GM21381 (cell line): ENCODE results near the gene ADAMTS12.
"Not testable (repeated sequence)": the region's sequence is repeated elsewhere in the genome, so short reads cannot be mapped to it uniquely, and the experiment has no call there.

Source experiments
- ATAC-seq: cut with Tn5 transposase; IDR thresholded peaks from one replicate; pipeline ENCODE4 v1.9.1; 2021; ENCODE audit warnings: mild to moderate bottlenecking, moderate library complexity; ENCODE audit not compliant: unreplicated experiment

ADAMTS12 gene

DNA sequence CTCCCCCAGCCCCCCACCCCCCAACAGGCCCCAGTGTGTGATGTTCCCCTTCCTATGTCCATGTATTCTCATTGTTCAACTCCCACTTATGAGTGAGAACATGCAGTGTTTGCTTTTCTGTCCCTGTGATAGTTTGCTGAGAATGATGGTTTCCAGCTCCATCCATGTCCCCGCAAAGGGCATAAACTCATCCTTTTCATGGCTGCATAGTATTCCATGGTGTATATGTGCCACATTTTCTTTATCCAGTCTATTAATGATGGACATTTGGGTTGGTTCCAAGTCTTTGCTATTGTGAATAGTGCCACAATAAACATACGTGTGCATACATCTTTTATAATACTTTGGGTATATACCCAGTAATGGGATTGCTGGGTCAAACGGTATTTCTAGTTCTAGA, 23.1 kb upstream of the ADAMTS12 start:
- ATAC-seq: not testable (repeated sequence)

DNA sequence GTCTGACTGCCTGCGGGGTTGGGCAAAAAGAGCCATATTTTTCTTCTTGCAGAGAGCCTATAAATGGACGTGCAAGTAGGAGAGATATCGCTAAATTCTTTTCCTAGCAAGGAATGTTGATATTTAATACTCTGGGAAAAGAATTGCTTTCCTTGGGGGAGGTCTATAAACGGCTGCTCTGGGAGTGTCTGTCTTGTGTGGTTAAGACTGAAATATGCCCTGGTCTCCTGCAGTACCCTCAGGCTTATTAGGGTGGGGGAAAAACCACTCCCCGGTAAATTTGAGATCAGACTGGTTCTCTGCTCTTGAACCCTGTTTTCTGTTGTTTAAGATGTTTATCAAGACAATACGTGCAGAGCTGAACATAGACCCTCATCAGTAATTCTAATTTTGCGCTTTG, 14.5 kb upstream of the ADAMTS12 start:
- ATAC-seq: not testable (repeated sequence)

DNA sequence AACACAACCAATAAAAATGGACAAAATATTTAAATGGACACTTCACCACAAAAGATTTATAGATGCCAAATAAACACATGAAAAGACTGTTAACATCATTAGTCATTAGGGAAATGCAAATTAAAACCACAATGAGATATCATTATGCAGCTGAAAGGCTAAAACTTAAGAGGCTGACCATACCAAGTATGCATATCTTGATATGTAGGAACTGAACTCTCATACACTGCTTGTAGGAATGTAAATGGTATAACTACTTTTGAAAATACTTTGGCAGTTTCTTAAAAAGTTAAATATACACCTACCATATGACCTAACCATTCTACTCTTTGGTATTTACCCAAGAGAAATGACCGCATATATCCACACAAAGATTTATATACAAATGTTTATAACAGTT, 13.6 kb upstream of the ADAMTS12 start:
- ATAC-seq: no peak

DNA sequence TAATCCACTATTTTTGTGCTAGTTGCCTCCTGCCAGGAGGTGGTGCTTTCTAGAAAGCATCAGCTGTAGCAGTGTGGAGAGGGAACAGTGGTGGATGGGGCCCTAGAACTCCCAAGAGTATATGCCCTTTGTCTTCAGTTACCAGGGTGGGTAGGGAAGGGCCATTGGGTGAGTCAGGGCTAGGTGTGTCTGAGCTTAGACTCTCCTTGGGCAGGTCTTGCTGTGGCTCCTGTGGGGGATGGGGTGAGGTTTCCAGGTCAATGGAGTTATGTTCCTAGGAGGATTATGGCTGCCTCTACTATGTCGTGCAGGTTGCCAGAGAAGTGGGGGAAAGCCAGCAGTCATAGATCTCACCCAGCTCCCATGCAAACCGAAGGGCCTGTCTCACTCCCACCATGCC, 11.3 kb upstream of the ADAMTS12 start:
- ATAC-seq: no peak

DNA sequence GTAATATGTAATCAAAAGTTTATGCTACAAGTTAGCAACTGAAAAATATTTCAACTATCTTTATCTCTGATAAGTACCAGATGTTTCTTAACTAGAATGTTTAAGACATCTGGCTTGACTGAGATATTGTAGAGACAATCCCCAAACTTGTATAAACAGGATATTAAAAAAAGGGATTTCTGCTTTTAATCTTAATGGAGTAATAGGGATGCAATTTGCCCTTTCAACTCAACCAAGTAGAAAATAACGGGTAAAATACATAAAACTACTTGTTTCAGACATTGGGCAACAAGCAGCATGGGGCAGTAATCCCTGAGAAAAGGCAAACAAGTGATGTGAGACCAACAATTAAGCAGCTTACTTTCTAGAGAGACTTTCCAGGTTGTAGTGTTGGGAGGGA, 9.4 kb upstream of the ADAMTS12 start:
- no peak for ATAC-seq

DNA sequence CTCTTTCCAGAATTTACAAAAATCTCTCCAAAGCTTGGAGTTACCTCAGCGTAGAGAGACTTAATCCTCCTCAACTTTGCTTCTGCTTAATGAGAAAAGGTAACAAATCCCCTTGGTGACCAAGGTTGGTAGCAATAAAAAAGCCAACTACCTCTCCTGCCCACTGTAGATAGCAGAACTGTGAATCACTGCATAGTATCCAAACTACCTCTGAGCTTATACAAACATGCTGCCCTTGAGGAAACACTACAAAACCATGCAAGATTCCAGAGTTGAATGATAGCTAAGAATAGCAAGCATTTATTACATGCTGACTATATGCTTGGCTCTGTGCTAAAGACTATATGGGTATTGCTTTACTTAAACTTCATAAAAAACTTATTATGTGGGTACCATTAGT, 2.8 kb upstream of the ADAMTS12 start:
- ATAC-seq: no peak

DNA sequence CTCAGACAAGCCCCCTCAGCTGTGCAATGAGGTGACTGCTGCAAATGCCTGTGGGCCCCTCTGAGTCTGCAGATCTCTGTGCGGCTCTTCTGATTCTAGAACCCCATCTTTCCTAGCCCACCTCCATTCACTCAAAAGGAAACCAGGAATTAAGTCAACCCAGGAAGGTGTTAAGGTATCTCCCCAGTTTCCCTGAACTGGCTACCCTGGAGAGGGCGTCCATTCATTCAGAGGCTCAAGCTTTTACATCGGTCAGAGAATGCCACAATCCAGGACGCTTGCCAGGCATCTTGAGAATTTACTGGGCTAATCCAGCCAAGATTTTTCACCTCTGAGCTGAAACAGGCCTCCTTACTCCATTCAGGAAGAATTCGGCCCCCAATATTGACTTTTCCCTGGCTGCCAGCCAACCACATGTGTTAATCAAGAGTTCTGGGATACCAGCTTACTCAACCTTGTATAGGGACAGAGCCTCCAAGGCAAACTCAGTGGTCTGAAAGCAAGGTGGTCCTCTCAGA, 889 bp upstream of the ADAMTS12 start:
- no peak for ATAC-seq

DNA sequence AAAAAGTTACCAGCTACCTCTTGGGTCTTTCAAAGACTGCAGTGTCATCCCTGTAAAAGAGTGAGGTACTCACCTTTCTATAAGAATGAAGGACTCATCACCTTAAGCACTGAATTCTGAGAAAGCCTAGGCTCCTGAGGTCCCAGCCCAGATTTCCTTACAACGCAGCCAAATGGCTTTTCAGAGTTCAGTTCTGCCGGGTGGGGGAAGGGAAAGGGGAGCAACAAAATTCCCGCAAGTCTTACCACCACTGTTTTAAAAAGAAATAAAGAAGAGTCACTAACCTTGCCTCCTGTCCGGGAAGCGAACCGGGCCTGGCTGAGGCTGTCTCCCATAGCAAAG, 373 bp downstream of the ADAMTS12 start:
- ATAC-seq: no peak

DNA sequence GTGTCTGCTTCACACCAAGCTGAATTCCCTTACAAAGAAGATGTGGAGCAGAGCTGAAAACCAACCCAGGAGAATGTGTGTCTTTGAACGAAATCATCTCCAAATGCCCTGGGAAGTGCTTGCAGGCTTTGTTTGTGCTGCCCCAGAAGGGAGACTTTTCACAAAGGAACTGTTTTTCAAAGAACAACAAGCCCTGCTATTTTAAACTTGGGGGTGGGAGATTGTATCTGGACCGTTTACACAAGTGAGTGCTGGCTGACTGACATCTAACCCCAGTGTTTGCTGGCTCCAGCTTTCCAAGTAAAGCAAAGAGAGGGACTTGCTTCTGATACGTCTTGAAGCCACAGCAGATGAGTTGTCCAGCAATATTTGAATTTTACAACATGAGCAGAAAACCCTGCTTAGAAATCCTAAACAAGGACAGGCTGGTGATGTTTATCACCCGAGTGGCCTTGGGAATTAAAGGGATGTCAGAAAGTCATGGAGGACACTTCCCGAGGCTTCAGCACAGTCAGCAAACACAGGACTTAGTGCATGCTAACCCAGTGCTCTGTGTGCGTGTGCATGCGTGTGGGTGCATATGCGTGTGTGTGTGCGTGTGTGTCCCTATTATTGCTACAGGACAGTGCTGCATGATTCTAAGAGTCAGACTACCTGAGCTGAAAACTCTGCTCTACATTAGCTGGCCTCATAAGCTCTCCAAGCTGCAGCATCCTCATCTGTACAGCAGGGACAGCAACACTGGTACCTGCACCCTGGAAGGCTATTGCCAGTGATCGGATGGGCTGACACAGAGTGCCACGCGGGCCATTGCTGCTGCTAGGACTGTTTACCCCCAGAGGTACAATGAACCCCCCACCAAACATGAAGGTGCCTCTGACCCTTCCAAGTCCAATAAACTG, 1.4 kb downstream of the ADAMTS12 start:
- no peak for ATAC-seq

DNA sequence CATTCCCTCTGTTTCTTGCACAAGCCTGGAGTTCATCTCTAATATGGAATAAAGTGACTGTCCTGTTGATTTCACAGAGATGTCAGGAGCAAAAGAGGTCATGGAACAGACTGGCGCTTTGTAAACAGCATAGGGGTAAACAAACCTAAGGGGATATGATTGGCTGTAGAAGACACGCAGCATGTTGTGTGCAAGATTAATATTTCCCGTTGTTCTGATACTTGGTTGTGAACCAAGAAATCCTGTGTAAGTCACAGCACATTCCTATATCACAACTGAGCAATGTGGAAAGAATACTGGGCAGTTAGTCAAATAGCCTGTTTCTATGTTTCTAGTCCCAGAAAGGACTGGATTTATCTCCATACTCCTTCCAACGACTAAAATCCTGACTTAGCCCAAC, 3.2 kb downstream of the ADAMTS12 start:
- no peak for ATAC-seq

DNA sequence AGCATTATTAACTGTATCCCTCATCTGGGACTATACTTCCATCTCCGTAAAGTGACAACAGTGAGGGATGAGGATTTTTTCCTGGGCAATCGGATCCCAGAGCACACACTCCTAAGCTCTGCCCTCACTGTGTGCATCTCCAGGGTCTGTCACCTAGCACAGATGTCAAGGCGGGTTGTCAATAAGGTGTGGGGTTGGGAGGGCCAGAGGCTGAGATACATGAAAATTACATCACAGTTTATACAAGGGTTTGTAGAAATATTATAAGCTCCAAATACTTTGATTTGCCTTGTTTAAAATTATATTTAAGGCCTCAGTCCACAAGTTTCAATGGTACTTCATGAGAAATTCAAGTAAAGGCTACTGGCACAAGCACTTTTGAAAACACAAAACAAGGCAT, 4.5 kb downstream of the ADAMTS12 start:
- no peak for ATAC-seq

DNA sequence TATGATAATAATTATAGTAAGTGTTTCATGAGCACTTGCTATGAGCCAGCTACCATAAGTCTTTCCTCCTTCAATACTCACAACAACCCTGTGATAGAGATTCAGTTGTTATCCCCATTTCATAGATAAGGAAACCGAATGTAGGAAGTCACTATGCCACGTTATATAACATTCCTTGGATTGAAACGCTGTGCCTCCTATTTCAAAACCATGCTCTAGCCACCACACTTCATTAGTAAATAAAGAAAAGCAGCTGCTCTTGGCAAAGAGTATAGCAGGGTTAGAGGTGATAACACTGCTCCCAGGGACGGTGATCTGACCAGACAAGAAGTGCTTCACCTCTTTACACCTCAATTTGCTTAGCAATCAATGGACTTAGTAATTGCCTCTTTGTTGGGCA, 5.5 kb downstream of the ADAMTS12 start:
- ATAC-seq: no peak

DNA sequence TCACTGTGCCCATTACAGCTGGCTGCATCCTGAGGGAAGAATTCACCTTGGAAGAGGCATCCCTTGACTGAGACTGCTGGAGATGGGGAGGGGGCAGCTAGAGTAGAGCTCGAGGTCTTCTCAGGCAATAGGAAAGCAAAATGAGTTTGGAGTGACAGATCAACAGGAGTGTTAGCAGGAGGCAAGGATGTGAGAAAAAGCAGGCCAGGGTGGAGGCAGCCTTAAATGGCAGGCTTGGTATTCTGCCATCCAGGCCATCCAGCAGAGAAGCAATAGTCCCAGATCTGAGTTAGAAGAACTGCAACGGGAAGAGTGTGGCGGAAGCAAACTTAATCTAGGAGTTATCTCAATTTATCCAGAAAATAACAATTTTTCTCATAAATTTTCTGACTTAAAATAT, 6.1 kb downstream of the ADAMTS12 start:
- ATAC-seq: no peak

DNA sequence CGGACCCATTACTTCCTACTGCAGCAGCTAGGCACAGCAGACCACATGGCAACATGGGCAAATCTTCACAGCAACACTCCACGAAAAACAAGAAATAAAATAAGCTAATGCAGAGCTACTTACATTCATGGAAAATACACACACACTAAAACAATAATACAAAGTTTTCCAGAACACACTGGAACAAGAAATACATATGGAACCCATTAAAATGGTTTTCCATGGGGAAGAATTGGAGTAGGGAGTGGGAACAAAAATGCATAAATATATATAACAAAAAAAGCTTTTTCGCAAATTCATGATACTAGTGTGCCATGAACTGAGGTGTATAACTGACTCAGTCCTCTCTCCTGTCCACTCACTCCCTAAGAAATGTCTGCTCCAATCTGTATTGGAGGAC, 8.3 kb downstream of the ADAMTS12 start:
- ATAC-seq: no peak

DNA sequence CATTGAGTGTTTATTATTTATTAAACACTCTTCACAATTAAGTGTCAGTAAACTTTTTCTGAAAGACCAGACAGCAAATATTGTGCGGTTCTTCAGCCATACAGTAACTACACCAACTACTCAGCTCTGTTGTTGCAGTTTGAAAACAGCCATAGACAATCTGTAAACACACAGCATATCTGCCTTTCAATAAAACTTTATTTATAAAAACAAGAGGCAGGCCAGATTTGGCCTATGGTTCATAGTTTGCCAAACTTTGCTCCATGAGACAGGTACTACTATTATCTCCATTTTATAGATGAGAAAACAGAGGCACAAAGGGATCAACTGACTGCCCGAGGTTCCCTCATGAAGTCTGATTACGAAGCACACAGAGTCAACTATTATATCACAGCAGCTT, 11.5 kb downstream of the ADAMTS12 start:
- ATAC-seq: no peak

DNA sequence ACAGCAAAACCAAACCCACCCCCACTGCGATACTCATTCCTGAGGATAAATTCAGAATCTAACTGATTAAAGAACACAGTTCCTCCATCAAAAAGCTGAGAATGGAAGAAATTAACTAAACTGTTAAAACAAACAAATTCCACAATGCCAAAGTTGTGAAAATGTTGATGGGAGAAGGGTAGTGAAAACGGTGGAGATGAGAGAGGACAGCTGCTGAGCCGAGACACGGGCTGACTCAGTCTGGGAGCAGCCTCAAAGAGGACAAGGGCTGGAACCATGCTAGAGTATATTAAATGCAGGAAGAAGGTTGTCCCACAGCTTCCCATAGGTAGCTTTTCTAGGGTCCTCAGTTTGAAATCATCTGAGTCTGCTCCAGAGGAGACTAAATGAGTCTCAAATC, 14.3 kb downstream of the ADAMTS12 start:
- ATAC-seq: no peak

DNA sequence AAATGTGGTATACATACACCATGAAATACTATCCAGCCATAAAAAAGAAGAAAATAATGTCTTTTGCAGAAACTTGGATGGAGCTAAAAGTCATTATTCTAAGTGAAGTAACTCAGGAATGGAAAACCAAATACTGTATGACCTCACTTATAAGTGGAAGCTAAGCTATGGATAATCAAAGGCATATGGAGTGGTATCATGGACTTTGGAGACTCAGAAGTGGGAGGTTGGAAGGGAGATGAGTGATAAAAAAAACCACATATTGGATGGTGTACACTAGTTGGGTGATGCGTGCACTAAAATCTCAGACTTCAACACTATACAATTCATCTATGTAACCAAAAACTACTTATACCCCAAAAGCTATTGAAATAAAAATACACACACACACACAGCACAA, 24.5 kb downstream of the ADAMTS12 start:
- no peak for ATAC-seq

DNA sequence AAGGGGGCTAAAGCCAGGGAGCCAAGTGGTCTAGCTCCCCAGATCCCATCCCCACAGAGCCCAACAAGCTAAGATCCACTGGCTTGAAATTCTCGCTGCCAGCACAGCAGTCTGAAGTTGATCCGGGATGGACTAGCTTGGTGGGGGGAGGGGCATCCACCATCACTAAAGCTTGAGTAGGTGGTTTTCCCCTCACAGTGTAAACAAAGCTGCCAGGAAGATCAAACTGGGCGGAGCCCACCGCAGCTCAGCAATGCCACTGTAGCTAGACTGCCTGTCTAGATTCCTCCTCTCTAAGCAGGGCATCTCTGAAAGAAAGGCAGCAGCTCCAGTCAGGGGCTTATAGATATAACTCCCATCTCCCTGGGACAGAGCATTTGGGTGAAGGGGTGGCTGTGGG, 32.6 kb downstream of the ADAMTS12 start:
- ATAC-seq: not testable (repeated sequence)

DNA sequence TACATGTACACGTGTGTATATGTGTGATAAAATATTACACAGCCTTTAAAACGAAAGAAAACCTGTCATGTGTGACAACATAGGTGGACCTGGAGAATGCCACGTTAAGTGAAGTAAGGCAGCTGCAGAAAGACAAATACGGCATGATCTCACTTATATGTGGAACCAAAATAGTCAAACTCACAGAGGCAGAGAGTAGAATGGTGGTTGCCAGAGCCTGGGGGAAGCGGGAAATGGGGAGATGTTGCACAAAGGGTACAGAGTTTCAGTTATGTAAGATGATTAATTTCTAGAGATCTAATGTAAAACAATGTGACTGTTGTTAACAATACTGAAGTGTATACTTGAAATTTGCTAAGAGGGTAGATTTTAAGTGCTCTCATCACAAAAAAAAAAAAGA, 34.8 kb downstream of the ADAMTS12 start:
- ATAC-seq: peak; percentile 68

DNA sequence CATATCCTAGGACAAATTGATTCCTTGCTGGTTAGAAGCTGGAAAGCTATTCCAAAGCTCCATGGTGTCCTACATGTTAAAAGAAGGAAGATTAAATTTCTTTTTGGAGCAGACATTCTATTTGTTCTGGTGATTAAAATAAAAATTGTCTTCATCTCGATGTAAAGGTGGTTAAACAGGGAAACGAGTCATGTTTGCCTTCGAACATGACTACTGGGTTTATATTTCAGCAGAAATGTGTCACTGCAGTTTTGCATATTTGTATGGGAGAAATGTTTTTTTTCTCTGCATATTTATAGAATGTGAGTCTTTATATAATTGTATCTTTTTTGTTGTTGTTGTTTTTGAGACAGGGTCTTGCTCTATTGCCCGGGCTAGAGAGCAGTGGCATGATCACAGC, 36.4 kb downstream of the ADAMTS12 start:
- ATAC-seq: no peak

DNA sequence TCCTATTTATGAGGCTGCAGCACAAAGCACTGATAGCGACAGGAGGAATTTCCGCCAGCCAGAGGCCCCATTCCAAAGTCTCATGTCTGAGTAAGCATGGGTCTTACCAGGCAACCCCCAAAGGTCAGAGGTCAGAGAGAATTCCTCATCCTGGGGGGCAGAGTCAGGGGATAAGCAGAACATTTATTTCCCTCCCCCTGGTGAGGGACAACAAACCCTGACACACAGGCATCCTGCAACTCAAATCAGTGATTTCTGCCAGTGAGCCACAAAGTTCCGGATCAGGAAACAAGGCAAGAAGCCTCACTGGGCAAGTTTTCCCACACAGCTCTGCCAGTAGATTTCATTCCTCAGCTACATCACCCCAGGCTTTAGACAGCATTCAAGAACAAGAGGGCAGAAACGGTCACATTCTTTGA, 37.0 kb downstream of the ADAMTS12 start:
- no peak for ATAC-seq

DNA sequence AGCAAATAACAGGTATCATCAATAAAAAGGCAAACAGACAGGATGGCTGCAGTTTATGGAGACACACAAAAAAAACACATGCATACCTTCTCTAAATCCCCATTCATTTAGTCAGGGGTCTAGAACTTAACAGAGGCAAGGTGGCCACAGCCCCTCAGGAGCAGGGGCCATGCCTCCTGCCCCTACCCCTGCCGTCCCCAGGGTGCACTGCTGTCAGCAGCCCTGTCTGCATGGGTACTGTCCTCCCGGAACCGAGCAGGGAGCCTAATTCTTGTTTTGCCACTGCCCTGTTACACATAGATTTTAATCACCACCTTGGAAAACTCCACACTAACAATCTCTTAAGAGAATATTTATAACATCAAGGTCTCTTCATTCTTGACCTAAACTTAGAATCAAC, 39.0 kb downstream of the ADAMTS12 start:
- no peak for ATAC-seq

DNA sequence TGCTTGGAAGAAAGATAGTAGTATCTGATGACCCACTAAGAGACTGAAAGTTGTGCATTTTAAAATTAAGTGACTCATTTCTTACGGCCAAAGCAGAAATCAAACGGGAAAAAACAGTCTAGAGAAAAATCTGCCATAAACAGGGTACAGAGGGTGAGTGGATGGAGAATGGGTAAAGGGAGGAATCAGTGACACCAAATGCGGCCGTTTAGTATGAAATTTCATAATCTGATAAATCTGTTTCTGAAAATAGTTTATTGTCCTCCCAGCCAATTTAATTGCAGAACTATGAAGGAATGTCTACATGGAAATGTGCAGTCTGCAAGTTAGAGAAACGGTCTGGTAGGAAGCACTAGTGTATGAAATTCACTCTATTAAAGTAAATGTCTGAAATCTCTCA, 39.5 kb downstream of the ADAMTS12 start:
- no peak for ATAC-seq
